Endothelial cell (in vitro differentiated cells): Measurements from ENCODE around the gene GPR18. TPM values are rescaled to one million over a fixed set of nuclear protein-coding genes. Genes with fewer than 3 reads are reported as not detected.

Source experiments
- DNase-seq: peaks from one replicate; pipeline ENCODE4 v3.0.0; 2021; ENCODE audit warnings: low spot score
- H3K27ac Mint-ChIP-seq: one replicate; pipeline ENCODE4 v1.8.0; 2021; ENCODE audit warnings: mixed read lengths, inconsistent platforms; ENCODE audit not compliant: unreplicated experiment
- H3K27me3 Mint-ChIP-seq: one replicate; pipeline ENCODE4 v1.8.0; 2021; ENCODE audit warnings: mild to moderate bottlenecking, moderate library complexity, mixed read lengths, inconsistent platforms; ENCODE audit not compliant: unreplicated experiment
- H3K36me3 Mint-ChIP-seq: one replicate; pipeline ENCODE4 v1.8.0; 2021; ENCODE audit warnings: mild to moderate bottlenecking, low read depth, mixed read lengths, inconsistent platforms; ENCODE audit not compliant: unreplicated experiment
- H3K4me1 Mint-ChIP-seq: one replicate; pipeline ENCODE4 v1.8.0; 2021; ENCODE audit warnings: mild to moderate bottlenecking, mixed read lengths, inconsistent platforms; ENCODE audit not compliant: unreplicated experiment
- H3K4me3 Mint-ChIP-seq: one replicate; pipeline ENCODE4 v1.8.0; 2021; ENCODE audit warnings: mild to moderate bottlenecking, mixed read lengths, inconsistent platforms; ENCODE audit not compliant: unreplicated experiment
- H3K9me3 Mint-ChIP-seq: one replicate; pipeline ENCODE4 v1.8.0; 2021; ENCODE audit warnings: mixed read lengths, inconsistent platforms; ENCODE audit not compliant: unreplicated experiment
- total RNA-seq: library from RNA; stranded (reverse); fragmentation: NEBNext Ultra II Directional; extraction: Animal tissue kit (Norgen Biotek cat#: 25700); gene quantifications from one replicate; pipeline ENCODE4 v1.2.1, GENCODE V29; 2021; ENCODE audit not compliant: unreplicated experiment
- TF ChIP-seq, protein P1 (sequence below): fragments of 200-600 bp; sonication (generic); IDR thresholded peaks from one replicate; pipeline ENCODE4 v1.5.0; 2021; ENCODE audit warnings: antibody characterized with exemption; ENCODE audit not compliant: unreplicated experiment

GPR18 gene
- total RNA-seq, 1 donor from 2014 or later, result not detected

DNA sequence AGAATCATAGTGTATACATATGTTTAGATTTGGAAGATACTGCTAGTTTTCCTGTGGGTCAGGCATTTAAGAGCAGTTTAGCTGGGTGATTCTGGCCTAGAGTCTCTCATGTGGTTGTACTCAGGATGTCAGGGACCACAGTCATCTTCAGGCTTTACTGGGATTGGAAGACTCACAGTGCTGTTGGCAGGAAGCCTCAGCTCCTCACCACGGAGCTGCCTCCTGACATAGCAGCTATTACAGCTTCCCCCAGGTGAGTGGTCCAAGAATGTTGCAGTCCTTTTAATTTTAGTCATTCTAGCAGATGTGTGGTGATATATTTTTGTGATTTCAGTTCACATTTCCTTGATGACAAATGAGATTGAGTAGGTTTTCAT lies 16.9 kb upstream of the GPR18 start:
- Mint-ChIP-seq H3K27me3 (no peaks in the 10 kb centered on the region), H3K4me3 (no peak overlapping the region), H3K27ac (no peak overlapping the region), H3K36me3 (peaks cover 8% of the 10 kb centered on the region), H3K4me1 (no peaks in the 10 kb centered on the region), H3K9me3 (no peaks in the 10 kb centered on the region)
- TF ChIP-seq, protein P1, sequence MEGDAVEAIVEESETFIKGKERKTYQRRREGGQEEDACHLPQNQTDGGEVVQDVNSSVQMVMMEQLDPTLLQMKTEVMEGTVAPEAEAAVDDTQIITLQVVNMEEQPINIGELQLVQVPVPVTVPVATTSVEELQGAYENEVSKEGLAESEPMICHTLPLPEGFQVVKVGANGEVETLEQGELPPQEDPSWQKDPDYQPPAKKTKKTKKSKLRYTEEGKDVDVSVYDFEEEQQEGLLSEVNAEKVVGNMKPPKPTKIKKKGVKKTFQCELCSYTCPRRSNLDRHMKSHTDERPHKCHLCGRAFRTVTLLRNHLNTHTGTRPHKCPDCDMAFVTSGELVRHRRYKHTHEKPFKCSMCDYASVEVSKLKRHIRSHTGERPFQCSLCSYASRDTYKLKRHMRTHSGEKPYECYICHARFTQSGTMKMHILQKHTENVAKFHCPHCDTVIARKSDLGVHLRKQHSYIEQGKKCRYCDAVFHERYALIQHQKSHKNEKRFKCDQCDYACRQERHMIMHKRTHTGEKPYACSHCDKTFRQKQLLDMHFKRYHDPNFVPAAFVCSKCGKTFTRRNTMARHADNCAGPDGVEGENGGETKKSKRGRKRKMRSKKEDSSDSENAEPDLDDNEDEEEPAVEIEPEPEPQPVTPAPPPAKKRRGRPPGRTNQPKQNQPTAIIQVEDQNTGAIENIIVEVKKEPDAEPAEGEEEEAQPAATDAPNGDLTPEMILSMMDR, result no peak
- no peak for DNase-seq

DNA sequence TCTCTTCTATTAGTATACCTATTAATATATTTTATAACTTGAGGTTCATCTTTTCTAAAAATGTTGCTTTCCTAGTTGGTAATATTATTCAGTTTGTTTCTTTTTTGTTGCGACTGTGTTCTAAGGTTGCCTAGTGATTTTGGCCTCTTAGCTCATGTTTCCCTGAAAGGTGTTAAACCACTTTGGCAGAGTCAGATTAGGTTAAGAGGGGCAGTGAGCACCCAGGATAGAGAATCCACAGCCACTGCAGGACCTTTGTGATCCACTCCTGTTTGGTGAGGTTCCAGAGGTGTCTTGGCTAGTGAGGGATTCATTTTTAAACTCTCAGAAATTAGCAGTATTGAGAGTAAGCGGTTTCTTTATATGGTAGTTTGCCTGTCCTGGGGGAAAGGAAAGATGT lies 14.9 kb upstream of the GPR18 start:
- TF ChIP-seq, protein P1, result no peak
- Mint-ChIP-seq H3K36me3 (peaks cover 4% of the 10 kb centered on the region), H3K27me3 (no peaks in the 10 kb centered on the region), H3K9me3 (no peaks in the 10 kb centered on the region), H3K27ac (no peak overlapping the region), H3K4me3 (no peak overlapping the region), H3K4me1 (peaks cover 2% of the 10 kb centered on the region)
- no peak for DNase-seq

DNA sequence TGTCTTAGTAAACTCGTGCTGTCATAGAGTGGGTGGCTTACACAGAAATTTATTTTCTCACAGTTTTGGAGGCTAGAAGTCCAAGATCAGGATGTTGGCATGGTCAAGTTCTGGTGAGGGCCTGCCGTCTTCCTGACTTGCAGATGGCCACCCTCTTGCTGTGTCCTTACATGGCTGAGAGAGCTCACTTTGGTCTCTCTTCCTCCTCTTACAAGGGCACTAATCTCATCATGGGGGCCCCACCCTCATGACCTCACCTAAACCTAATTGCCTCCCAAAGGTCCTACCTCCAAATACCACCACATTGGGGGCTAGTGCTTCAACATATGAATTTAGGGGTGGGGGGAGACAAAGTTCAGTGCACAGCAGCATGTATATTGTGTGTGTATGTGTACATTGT lies 14.3 kb upstream of the GPR18 start:
- H3K36me3 Mint-ChIP-seq, result peaks cover 4% of the 10 kb centered on the region
- TF ChIP-seq, protein P1, result no peak
- no peaks in the 10 kb centered on the region for H3K9me3 Mint-ChIP-seq
- DNase-seq, result no peak
- peaks cover 4% of the 10 kb centered on the region for H3K4me1 Mint-ChIP-seq
- H3K4me3 Mint-ChIP-seq, result no peak overlapping the region
- no peaks in the 10 kb centered on the region for H3K27me3 Mint-ChIP-seq
- H3K27ac Mint-ChIP-seq, result no peak overlapping the region

DNA sequence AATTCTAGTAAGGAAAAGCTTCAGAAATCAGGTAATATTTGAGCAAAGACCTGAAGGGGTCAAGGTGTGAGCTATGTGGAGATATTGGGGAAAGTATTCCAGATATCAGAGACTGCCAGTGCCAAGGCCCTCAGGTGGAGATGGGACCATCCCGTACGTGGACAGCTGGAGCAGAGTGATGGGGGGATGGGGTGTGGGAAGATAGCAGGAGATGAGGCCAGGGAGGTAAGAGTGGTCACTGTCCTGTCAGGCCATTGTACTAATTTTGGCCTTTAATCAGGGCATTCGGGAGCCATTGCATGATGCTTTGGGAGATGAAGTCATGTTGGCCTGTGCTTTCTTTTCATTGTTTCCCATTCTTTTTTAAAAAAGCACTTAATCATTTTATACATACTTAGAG lies 13.1 kb upstream of the GPR18 start:
- TF ChIP-seq, protein P1, result no peak
- Mint-ChIP-seq H3K4me3 (no peak overlapping the region), H3K27me3 (no peaks in the 10 kb centered on the region), H3K4me1 (peaks cover 9% of the 10 kb centered on the region), H3K9me3 (no peaks in the 10 kb centered on the region), H3K27ac (no peak overlapping the region), H3K36me3 (peaks cover 4% of the 10 kb centered on the region)
- DNase-seq, result no peak

DNA sequence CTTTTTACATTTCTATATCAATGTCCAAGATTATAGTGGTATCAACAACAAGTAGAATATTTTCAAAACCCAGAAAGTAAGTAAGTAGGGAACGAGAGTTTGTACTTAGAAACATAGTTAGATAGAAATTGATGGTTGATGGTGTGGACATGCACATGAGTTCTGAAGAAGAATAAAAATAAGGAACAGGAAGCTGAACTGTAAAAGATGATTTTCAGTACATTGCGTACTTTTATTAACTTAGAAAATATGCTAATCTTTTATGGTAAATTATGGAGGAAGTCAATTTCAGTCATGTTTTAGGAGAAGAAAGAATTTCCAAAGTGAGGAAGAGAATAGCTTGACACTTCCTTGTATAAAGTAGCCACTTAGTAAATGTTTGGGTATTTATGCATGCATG lies 12.3 kb upstream of the GPR18 start:
- H3K4me3 Mint-ChIP-seq, result no peak overlapping the region
- TF ChIP-seq, protein P1, result no peak
- no peak for DNase-seq
- H3K27me3 Mint-ChIP-seq, result no peaks in the 10 kb centered on the region
- no peaks in the 10 kb centered on the region for H3K9me3 Mint-ChIP-seq
- H3K36me3 Mint-ChIP-seq, result peaks cover 4% of the 10 kb centered on the region
- H3K27ac Mint-ChIP-seq, result no peak overlapping the region
- H3K4me1 Mint-ChIP-seq, result peaks cover 12% of the 10 kb centered on the region
